Measurements from ENCODE around the gene GFPT2. TPM values are rescaled to one million over a fixed set of nuclear protein-coding genes. Genes with fewer than 3 reads are reported as not detected.

GFPT2 gene
- total and polyA plus RNA-seq, 2 of the 4 experiments (the other 2 are of a cell fraction): 20.3 to 20.8 TPM

- no peak for TF ChIP-seq RAD21 (IDR thresholded peaks at IDR 0.05; ENCODE audit: low read length)
- TF ChIP-seq RFX5 (IDR thresholded peaks at IDR 0.05; ENCODE audit: low read depth, low read length): no peak
- TF ChIP-seq RCOR1 (IDR thresholded peaks at IDR 0.05; ENCODE audit: insufficient replicate concordance, low read length): no peak
- TF ChIP-seq CEBPB (IDR thresholded peaks at IDR 0.05; ENCODE audit: low read depth, low read length): no peak
- TF ChIP-seq CHD1 (IDR thresholded peaks at IDR 0.05; ENCODE audit: low read depth, low read length): no peak
- no peak for TF ChIP-seq CTCF (conservative IDR thresholded peaks at IDR 0.05; ENCODE audit: low read depth, low read length)
- TF ChIP-seq MXI1 (IDR thresholded peaks at IDR 0.05; ENCODE audit: borderline replicate concordance, low read depth, low read length): no peak
- TF ChIP-seq NFE2L2 (IDR thresholded peaks at IDR 0.05; ENCODE audit: low read depth, low read length): no peak
- no peak for TF ChIP-seq USF2 (IDR thresholded peaks at IDR 0.05; ENCODE audit: low read depth, low read length)
- TF ChIP-seq POLR2A (IDR thresholded peaks at IDR 0.05; ENCODE audit: low read depth, low read length): no peak
- TF ChIP-seq MAFK (IDR thresholded peaks at IDR 0.05; ENCODE audit: low read depth, low read length): no peak
- TF ChIP-seq ELK1 (IDR thresholded peaks at IDR 0.05; ENCODE audit: borderline replicate concordance, low read depth, low read length): no peak
- TF ChIP-seq FOS (IDR thresholded peaks at IDR 0.05; ENCODE audit: low read depth, low read length): no peak
- no peak for TF ChIP-seq BHLHE40 (IDR thresholded peaks at IDR 0.05; ENCODE audit: low read depth, low read length)
- no peak for TF ChIP-seq SMC3 (IDR thresholded peaks at IDR 0.05; ENCODE audit: low read depth, low read length)
- no peak for TF ChIP-seq MAZ (IDR thresholded peaks at IDR 0.05; ENCODE audit: borderline replicate concordance, low read depth, low read length)
- H4K5ac ChIP-seq (ENCODE audit: low read depth, low read length): no peak overlapping the region
- DNase-seq (no peak), ATAC-seq (ENCODE audit: low read depth) (no peak)
- no peak overlapping the region for H3K9ac ChIP-seq (ENCODE audit: low read depth, low read length)
- H4K91ac ChIP-seq (ENCODE audit: insufficient read depth, low read depth, low read length): no peak overlapping the region
- no peak overlapping the region for H2BK120ac ChIP-seq (ENCODE audit: low read depth, low read length)
- no peak overlapping the region for H3K4ac ChIP-seq (ENCODE audit: low read depth, low read length)
- H3K4me2 ChIP-seq (ENCODE audit: low read depth, low read length): no peak overlapping the region
- H3K4me1 ChIP-seq (ENCODE audit: control insufficient read depth, insufficient read depth, low read length): no peaks in the 10 kb centered on the region
- H3K36me3 ChIP-seq (ENCODE audit: control insufficient read depth, insufficient read depth, low read length): peaks cover 53% of the 10 kb centered on the region
- no peak overlapping the region for H3K56ac ChIP-seq (ENCODE audit: extremely low read depth, insufficient read depth, low read length)
- 100% methylated on average over 1 of the region's 7 CpGs; no CpG with 5 or more reads in 1 of the 2 experiments for WGBS, 2 experiments (ENCODE audit: extremely low coverage in 2 of 2, insufficient read length in 1 of 2)
- intact Hi-C loops (cut with micrococcal nuclease): no loop called here
- H2BK20ac ChIP-seq (ENCODE audit: low read depth, low read length): no peak overlapping the region
- no peak overlapping the region for H2AFZ ChIP-seq (replicated peaks; ENCODE audit: low read length, poor library complexity)
- no peak overlapping the region for H4K8ac ChIP-seq (ENCODE audit: low read depth in 2 of 2, low read length in 2 of 2)
- ChIA-PET POLR2A (ENCODE audit: unreplicated experiment) (no interaction called here), CTCF (no interaction called here)
- H2BK5ac ChIP-seq (ENCODE audit: low read depth, low read length, poor library complexity, severe bottlenecking): no peak overlapping the region
- no peak overlapping the region for H3K14ac ChIP-seq (replicated peaks; ENCODE audit: low read depth, low read length)
- in situ Hi-C loops (cut with MboI; ENCODE audit: low sequenced_read_pairs): no loop called here
- peaks cover 71% of the 10 kb centered on the region for H3K9me3 ChIP-seq (ENCODE audit: control insufficient read depth, insufficient read depth, low read length)
- no peak overlapping the region for H2AK5ac ChIP-seq (ENCODE audit: low read depth, low read length)
- no peak overlapping the region for H3K27ac ChIP-seq (ENCODE audit: insufficient read depth, low read length)
- H4K20me1 ChIP-seq (ENCODE audit: insufficient read depth, low read length): no peaks in the 10 kb centered on the region
- H3K18ac ChIP-seq (ENCODE audit: low read depth, low read length): no peak overlapping the region
- H2AK9ac ChIP-seq (replicated peaks; ENCODE audit: low read depth, low read length, poor library complexity): no peak overlapping the region
- H3K23ac ChIP-seq (ENCODE audit: low read depth, low read length): no peak overlapping the region
- no peaks in the 10 kb centered on the region for H3K27me3 ChIP-seq (ENCODE audit: control insufficient read depth, insufficient read depth, low read length)
- no peaks in the 10 kb centered on the region for H3K79me1 ChIP-seq (ENCODE audit: low read depth in 1 of 2, low read length in 2 of 2)
- dilution Hi-C loops (cut with HindIII; ENCODE audit: low sequenced_read_pairs, unreplicated experiment): no loop called here
- no peak overlapping the region for H2BK15ac ChIP-seq (ENCODE audit: low read depth, low read length)
- no peaks in the 10 kb centered on the region for H3K9me1 ChIP-seq (ENCODE audit: insufficient read depth, low read length)
- H3K4me3 ChIP-seq (ENCODE audit: insufficient read depth, low read depth, low read length): no peak overlapping the region
- BruUV-seq (replicated peaks): no TSS peak
Observed at GRCh38 chr5:180251887-180252286, 101.2 kb downstream of the GFPT2 start.

All from IMR-90 (cell line).